Endometrial microvascular endothelial cells (primary cell): ENCODE results near the gene COG7. TPM values are rescaled to one million over a fixed set of nuclear protein-coding genes. Genes with fewer than 3 reads are reported as not detected.

Source experiments
- in situ Hi-C: cut with HindIII; loops from 2 replicates; pipeline ENCODE4 v1.10.0; 2017; ENCODE audit warnings: low sequenced_read_pairs, low pct_unique_long_range_greater_than_20kb; ENCODE audit errors: inconsistent ontology term
- total RNA-seq: library from RNA; depleted of rRNA; stranded (reverse); fragments of >200 nt; gene quantifications from one replicate; pipeline ENCODE4 v1.2.3, GENCODE V29; 2015; ENCODE audit errors: inconsistent ontology term

The COG7 gene
- total RNA-seq, 1 donor from 2014 or later, result 22.8 TPM

GRCh38 chr16:23424292-23424958 is 28.6 kb downstream of the COG7 start:
- in situ Hi-C loops, result loop anchor here (25.0 kb wide), 1 partner anchor 262 kb away; no protein-coding TSS in a partner anchor

DNA sequence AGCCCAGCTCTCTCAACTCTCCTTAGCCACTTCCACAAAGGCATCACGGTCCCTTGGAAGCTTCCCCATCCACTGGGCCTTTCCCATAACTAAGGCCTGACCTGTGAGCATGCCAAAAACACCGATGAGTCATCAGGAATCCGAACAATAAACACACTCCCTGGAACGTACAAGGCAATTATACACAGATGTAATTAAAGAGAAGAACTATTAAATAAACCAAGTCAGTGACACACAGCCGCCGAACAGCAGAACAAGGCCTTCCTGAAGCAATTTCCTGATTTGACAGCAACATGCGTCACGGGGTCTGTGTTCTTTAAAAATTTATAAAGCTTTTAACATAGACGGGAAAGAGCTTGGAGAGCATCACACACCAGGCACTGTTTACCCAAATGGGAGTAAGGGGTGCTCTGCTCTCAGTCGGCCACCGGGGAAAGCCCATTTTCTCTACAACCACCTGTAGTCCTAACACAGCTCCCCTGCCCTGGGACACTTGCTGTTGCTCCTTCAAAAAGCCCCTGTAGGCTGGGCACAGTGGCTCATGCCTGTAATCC is 29.4 kb downstream of the COG7 start:
- in situ Hi-C loops, result loop anchor here (25.0 kb wide), 1 partner anchor 261 kb away; no protein-coding TSS in a partner anchor

- in situ Hi-C loops, result loop anchor here (25.0 kb wide), 1 partner anchor 258 kb away; no protein-coding TSS in a partner anchor
These were observed 33.0 kb downstream of the COG7 start for GRCh38 chr16:23420011-23420410.

- in situ Hi-C loops, result loop anchor here (25.0 kb wide), 1 partner anchor 255 kb away; no protein-coding TSS in a partner anchor
These were observed 36.2 kb downstream of the COG7 start for GRCh38 chr16:23416816-23417215.

GRCh38 chr16:23414731-23415130 is 38.3 kb downstream of the COG7 start:
- in situ Hi-C loops, result loop anchor here (25.0 kb wide), 1 partner anchor 252 kb away; no protein-coding TSS in a partner anchor

DNA sequence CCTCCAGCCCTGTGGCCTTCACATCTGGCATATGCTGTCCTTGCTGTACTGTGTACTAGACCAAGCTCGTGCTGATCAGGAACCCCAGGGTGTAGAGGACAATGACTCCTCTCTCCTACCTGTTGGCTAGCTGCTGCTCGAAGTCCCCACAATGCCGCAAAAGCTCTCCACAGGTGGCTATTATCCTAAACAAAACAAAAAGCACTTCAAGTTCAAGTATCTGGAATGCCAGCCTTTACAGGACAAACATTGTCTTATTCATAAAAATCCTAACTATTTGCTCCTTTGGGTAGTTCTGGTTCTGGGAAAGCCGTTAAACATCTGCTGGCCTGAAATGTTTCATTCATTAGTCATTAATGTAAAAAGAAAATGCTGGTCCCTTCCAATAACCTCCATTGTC is 42.8 kb downstream of the COG7 start:
- in situ Hi-C loops, result loop anchor here (25.0 kb wide), 1 partner anchor 248 kb away; no protein-coding TSS in a partner anchor

GRCh38 chr16:23409522-23409921 is 43.5 kb downstream of the COG7 start:
- in situ Hi-C loops, result loop anchor here (25.0 kb wide), 1 partner anchor 247 kb away; no protein-coding TSS in a partner anchor

GRCh38 chr16:23408823-23409298 is 44.1 kb downstream of the COG7 start:
- in situ Hi-C loops, result loop anchor here (25.0 kb wide), 1 partner anchor 247 kb away; no protein-coding TSS in a partner anchor

DNA sequence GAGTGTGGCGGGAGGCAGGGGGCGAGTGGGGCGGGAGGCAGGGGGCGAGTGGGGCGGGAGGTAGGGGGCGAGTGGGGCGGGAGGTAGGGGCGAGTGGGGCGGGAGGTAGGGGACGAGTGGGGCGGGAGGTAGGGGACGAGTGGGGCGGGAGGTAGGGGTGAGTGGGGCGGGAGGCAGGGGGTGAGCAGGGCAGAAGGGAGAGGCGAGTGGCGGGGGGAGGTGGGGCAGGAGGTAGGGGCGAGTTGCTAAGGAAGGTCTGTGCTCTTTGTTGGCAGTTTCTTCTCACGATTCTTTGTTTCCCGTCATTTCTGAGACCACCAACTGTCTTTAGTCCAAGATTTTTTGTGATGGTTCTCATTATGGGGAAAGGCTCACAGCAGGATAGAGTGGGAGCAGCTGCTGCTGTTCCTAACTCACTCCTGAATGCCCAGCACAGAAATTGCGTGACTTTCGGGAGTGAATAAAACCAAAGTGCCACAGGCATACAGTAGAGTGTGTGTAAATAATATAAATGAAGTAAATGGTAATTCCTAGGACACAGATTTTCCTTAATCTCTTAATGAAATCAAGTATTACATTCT is 44.7 kb downstream of the COG7 start:
- in situ Hi-C loops, result loop anchor here (25.0 kb wide), 1 partner anchor 246 kb away; no protein-coding TSS in a partner anchor

DNA sequence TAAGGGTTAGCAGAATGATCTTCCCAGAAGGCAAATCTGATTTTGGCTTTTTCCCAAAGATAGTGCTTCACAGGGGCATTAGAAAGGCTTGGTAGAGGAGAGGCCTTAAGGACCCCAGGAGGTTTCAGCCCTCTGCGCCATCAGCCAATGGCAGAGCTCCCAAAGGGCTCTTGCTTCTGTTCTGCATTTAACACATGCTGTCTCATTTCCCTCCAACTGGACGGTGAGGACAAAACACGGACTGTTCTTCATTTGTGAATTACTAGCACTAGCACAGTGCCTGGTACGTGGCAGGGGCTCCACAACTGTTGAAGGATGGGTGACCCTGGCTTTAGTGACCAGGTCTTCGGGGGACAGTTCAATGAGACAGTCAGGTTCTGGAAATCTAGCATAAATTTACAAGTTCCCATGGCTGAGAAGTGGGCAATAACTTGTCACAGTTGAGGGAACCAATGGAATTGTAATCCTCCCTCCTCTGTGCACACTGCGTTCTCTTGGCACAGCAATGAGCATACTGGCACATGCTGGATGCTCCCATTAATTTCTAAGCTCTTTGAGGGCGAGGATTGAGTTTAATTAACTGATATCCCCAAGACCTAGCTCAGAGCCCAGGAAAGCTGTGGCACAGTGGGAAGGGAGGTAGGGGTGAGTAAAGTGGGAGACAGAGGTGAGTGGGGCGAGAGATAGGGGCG is 45.4 kb downstream of the COG7 start:
- in situ Hi-C loops, result loop anchor here (25.0 kb wide), 1 partner anchor 245 kb away; no protein-coding TSS in a partner anchor

GRCh38 chr16:23406546-23407240 is 46.3 kb downstream of the COG7 start:
- in situ Hi-C loops, result loop anchor here (25.0 kb wide), 1 partner anchor 244 kb away; no protein-coding TSS in a partner anchor

- in situ Hi-C loops, result loop anchor here (25.0 kb wide), 1 partner anchor 244 kb away; no protein-coding TSS in a partner anchor
These were observed 47.0 kb downstream of the COG7 start for GRCh38 chr16:23406024-23406423.

- in situ Hi-C loops, result loop anchor here (25.0 kb wide), 1 partner anchor 241 kb away; no protein-coding TSS in a partner anchor
These were observed 49.4 kb downstream of the COG7 start for GRCh38 chr16:23403547-23403946.

- in situ Hi-C loops, result loop anchor here (25.0 kb wide), 1 partner anchor 240 kb away; no protein-coding TSS in a partner anchor
These were observed 50.9 kb downstream of the COG7 start for GRCh38 chr16:23402100-23402499.

GRCh38 chr16:23401139-23401538 is 51.9 kb downstream of the COG7 start:
- in situ Hi-C loops, result loop anchor here (25.0 kb wide), 1 partner anchor 239 kb away; no protein-coding TSS in a partner anchor

GRCh38 chr16:23400447-23400846 is 52.5 kb downstream of the COG7 start:
- in situ Hi-C loops, result loop anchor here (25.0 kb wide), 1 partner anchor 238 kb away; no protein-coding TSS in a partner anchor

- in situ Hi-C loops, result no loop called here
These were observed 53.8 kb downstream of the COG7 start for GRCh38 chr16:23398987-23399805.
